OCI-LY1 (cell line): ENCODE data around the gene CDH2.

ENCODE experiments used
- H2AFZ ChIP-seq: fragments of 200-600 bp; sonication (generic), shearing (Covaris generic); 2 replicates; pipeline ENCODE4 v1.6.0; 2014; ENCODE audit warnings: antibody characterized with exemption, mild to moderate bottlenecking, low read length
- H3F3A ChIP-seq: fragments of 200-600 bp; sonication (generic), shearing (Covaris generic); 2 replicates; pipeline ENCODE4 v1.6.0; 2014; ENCODE audit warnings: mild to moderate bottlenecking, antibody characterized with exemption, low read length, moderate library complexity; ENCODE audit not compliant: insufficient read depth
- H3K27ac ChIP-seq: fragments of 200-600 bp; sonication (generic); 2 replicates; pipeline ENCODE4 v1.5.1; 2014; ENCODE audit warnings: low read length, mixed run types, mild to moderate bottlenecking, low read depth; ENCODE audit not compliant: poor library complexity, severe bottlenecking
- H3K27me3 ChIP-seq: fragments of 200-600 bp; sonication (generic); 2 replicates; pipeline ENCODE4 v1.6.0; 2014; ENCODE audit warnings: antibody characterized with exemption, mild to moderate bottlenecking, low read length, moderate library complexity; ENCODE audit not compliant: insufficient read depth
- H3K36me3 ChIP-seq: fragments of 200-600 bp; sonication (generic); 2 replicates; pipeline ENCODE4 v1.6.1; 2014; ENCODE audit warnings: mild to moderate bottlenecking, antibody characterized with exemption, low read length, moderate library complexity, mixed read lengths; ENCODE audit not compliant: insufficient read depth
- H3K4me1 ChIP-seq: fragments of 200-600 bp; sonication (generic); 2 replicates; pipeline ENCODE4 v1.5.1; 2014; ENCODE audit warnings: mild to moderate bottlenecking, low read length, moderate library complexity; ENCODE audit not compliant: insufficient read depth, severe bottlenecking
- H3K4me2 ChIP-seq: fragments of 200-600 bp; sonication (generic), shearing (Covaris generic); 2 replicates; pipeline ENCODE4 v1.6.1; 2014; ENCODE audit warnings: low read length
- H3K4me3 ChIP-seq: fragments of 200-600 bp; sonication (generic); 2 replicates; pipeline ENCODE4 v1.5.1; 2014; ENCODE audit warnings: low read length, low read depth, mild to moderate bottlenecking, mixed read lengths; ENCODE audit not compliant: poor library complexity, severe bottlenecking
- H3K79me2 ChIP-seq: fragments of 200-600 bp; shearing (Covaris generic); 2 replicates; pipeline ENCODE4 v1.6.1; 2016; ENCODE audit warnings: mixed run types, low read length, mixed read lengths; ENCODE audit not compliant: insufficient read depth
- H3K9ac ChIP-seq: fragments of 200-600 bp; sonication (generic), shearing (Covaris generic); 2 replicates; pipeline ENCODE4 v1.6.1; 2014; ENCODE audit warnings: mild to moderate bottlenecking, low read length, mixed read lengths
- H3K9me2 ChIP-seq: fragments of 200-600 bp; sonication (generic), shearing (Covaris generic); 2 replicates; pipeline ENCODE4 v1.6.1; 2014; ENCODE audit warnings: low read depth, mild to moderate bottlenecking, low read length, mixed read lengths
- H3K9me3 ChIP-seq: fragments of 200-600 bp; shearing (Covaris generic); 2 replicates; pipeline ENCODE4 v1.6.1; 2014; ENCODE audit warnings: low read length, mixed read lengths
- H4K20me1 ChIP-seq: fragments of 200-600 bp; sonication (generic), shearing (Covaris generic); 2 replicates; pipeline ENCODE4 v1.6.0; 2016; ENCODE audit warnings: mild to moderate bottlenecking, low read length; ENCODE audit not compliant: insufficient read depth
- EZH2 ChIP-seq: fragments of 200-600 bp; sonication (generic), shearing (Covaris generic); IDR thresholded peaks from 2 replicates; pipeline ENCODE4 v1.8.0; 2017; ENCODE audit warnings: borderline replicate concordance, mixed run types, mild to moderate bottlenecking, antibody characterized with exemption, low read length, moderate library complexity, mixed read lengths
- TF ChIP-seq, protein P1 (sequence below): fragments of 200-600 bp; sonication (generic), shearing (Covaris generic); IDR thresholded peaks from 2 replicates; pipeline ENCODE4 v1.5.1; 2017; ENCODE audit warnings: mild to moderate bottlenecking, antibody characterized with exemption, low read length, moderate library complexity, mixed read lengths

Gene CDH2

DNA sequence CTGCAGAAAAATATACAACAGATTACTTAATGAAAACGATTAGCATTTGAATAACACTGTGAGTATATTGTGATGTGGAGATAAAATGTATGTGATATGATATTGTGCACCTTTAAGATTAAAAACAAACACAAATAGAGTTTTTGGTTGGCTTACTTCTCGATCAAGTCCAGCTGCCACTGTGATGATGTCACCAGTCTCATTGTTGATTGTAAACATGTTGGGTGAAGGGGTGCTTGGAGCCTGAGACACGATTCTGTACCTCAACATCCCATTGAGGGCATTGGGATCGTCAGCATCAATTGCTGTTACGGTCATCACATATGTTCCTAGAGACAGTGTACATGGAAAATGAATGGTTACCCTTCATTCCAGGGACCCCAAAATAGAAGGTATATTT lies 174.1 kb downstream of the CDH2 start:
- Histone ChIP-seq H3K9me3 (no peaks in the 10 kb centered on the region), H3K36me3 (no peaks in the 10 kb centered on the region), H3K27me3 (no peaks in the 10 kb centered on the region), H3K4me2 (no peak overlapping the region), H3K4me1 (no peaks in the 10 kb centered on the region), H3K9ac (no peak overlapping the region), H3F3A (no peaks in the 10 kb centered on the region), H3K4me3 (no peak overlapping the region), H3K9me2 (no peaks in the 10 kb centered on the region), H3K27ac (no peak overlapping the region), H3K79me2 (no peaks in the 10 kb centered on the region), H2AFZ (no peak overlapping the region), H4K20me1 (no peaks in the 10 kb centered on the region)
- TF ChIP-seq, protein P1, sequence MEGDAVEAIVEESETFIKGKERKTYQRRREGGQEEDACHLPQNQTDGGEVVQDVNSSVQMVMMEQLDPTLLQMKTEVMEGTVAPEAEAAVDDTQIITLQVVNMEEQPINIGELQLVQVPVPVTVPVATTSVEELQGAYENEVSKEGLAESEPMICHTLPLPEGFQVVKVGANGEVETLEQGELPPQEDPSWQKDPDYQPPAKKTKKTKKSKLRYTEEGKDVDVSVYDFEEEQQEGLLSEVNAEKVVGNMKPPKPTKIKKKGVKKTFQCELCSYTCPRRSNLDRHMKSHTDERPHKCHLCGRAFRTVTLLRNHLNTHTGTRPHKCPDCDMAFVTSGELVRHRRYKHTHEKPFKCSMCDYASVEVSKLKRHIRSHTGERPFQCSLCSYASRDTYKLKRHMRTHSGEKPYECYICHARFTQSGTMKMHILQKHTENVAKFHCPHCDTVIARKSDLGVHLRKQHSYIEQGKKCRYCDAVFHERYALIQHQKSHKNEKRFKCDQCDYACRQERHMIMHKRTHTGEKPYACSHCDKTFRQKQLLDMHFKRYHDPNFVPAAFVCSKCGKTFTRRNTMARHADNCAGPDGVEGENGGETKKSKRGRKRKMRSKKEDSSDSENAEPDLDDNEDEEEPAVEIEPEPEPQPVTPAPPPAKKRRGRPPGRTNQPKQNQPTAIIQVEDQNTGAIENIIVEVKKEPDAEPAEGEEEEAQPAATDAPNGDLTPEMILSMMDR = no peak
- TF ChIP-seq EZH2 = no peak

DNA sequence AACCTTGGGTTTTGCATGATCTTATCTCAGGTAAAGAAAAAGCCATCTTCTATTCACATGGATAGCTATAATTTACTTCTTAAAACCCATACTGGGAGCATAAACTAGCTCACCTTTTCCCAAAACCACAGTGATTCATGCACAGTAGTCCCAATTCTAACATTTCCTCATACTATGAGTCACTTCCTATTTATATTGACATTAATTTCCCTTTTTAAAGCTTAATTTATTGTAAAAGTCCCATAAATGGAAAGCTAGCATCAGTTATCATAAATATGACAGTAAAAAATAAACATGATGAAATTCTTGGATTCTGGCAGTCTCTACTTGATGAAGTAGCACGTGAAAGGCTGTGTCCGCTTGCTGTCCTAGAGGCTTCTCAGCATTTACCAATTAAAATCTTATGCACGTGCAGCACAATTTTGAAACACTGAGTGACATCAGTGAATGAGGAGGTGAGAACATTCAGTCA lies 180.1 kb downstream of the CDH2 start:
- Histone ChIP-seq H4K20me1 (no peaks in the 10 kb centered on the region), H3K4me1 (no peaks in the 10 kb centered on the region), H2AFZ (no peak overlapping the region), H3K79me2 (no peaks in the 10 kb centered on the region), H3K36me3 (no peaks in the 10 kb centered on the region), H3K27ac (no peak overlapping the region), H3K4me3 (no peak overlapping the region), H3K9me2 (no peaks in the 10 kb centered on the region), H3K9ac (no peak overlapping the region), H3K27me3 (no peaks in the 10 kb centered on the region), H3F3A (no peaks in the 10 kb centered on the region), H3K4me2 (no peak overlapping the region), H3K9me3 (no peaks in the 10 kb centered on the region)
- TF ChIP-seq, protein P1 = no peak
- TF ChIP-seq EZH2 = no peak

- Histone ChIP-seq H3K9me3 (no peaks in the 10 kb centered on the region), H4K20me1 (no peaks in the 10 kb centered on the region), H3K4me1 (no peaks in the 10 kb centered on the region), H3K9ac (no peak overlapping the region), H3K36me3 (no peaks in the 10 kb centered on the region), H3K79me2 (no peaks in the 10 kb centered on the region), H3K27ac (no peak overlapping the region), H3K9me2 (no peaks in the 10 kb centered on the region), H3F3A (no peaks in the 10 kb centered on the region), H3K4me2 (no peak overlapping the region), H3K27me3 (no peaks in the 10 kb centered on the region), H3K4me3 (no peak overlapping the region), H2AFZ (no peak overlapping the region)
- no peak for TF ChIP-seq EZH2
- TF ChIP-seq, protein P1 = no peak
Observed at GRCh38 chr18:27995770-27996502, 181.0 kb downstream of the CDH2 start.
